AG04450 (cell line): ENCODE results near the gene TAF6. TPM values are rescaled to one million over a fixed set of nuclear protein-coding genes. Genes with fewer than 3 reads are reported as not detected.

Experiments used
- CTCF ChIA-PET: fragments of 300-600, 350-600 bp; formaldehyde crosslinking; extraction: SDS; loops from one replicate; lab custom pipeline; 2022; ENCODE audit warnings: antibody characterized with exemption, inconsistent platforms; lab: Charles Lee
- POLR2A ChIA-PET: fragments of 350-600 bp; formaldehyde crosslinking; extraction: SDS; loops from one replicate; lab custom pipeline; 2021; ENCODE audit warnings: antibody characterized with exemption, inconsistent platforms; lab: Yijun Ruan, JAX
- DNase-seq: peaks from one replicate; pipeline ENCODE4 v3.0.0-alpha.2; 2011; ENCODE audit warnings: low read depth, low spot score
- H3K27ac ChIP-seq: one replicate; pipeline ENCODE4 v1.5.1; 2012; ENCODE audit warnings: low read depth, low read length, control low read depth
- H3K27me3 ChIP-seq: one replicate; pipeline ENCODE4 v1.6.0; 2012; ENCODE audit warnings: low read length; ENCODE audit not compliant: control insufficient read depth, insufficient read depth
- H3K4me3 ChIP-seq: 2 replicates; pipeline ENCODE4 v1.5.1; 2011; ENCODE audit warnings: mild to moderate bottlenecking, low read depth, low read length, control low read depth
- H3K9me3 ChIP-seq: 2 replicates; pipeline ENCODE4 v1.5.1; 2012; ENCODE audit warnings: low read length; ENCODE audit not compliant: control insufficient read depth, insufficient read depth
- polyA plus RNA-seq: library from polyadenylated mRNA; depleted of rRNA; stranded (reverse); fragments of >200 nt; gene quantifications from 2 replicates; pipeline ENCODE4 v1.2.3, GENCODE V29; 2011
- TF ChIP-seq, protein P1 (sequence below): IDR thresholded peaks from 2 replicates; pipeline ENCODE4 v1.5.1; 2011; ENCODE audit warnings: low read depth, low read length, control low read depth, inconsistent platforms

Gene TAF6
- polyA plus RNA-seq, 1 experiment, result 28.2 TPM

- Histone ChIP-seq H3K27ac (no peak overlapping the region), H3K9me3 (no peaks in the 10 kb centered on the region), H3K4me3 (no peak overlapping the region), H3K27me3 (peaks cover 3% of the 10 kb centered on the region)
- no peak for DNase-seq
- ChIA-PET POLR2A (no interaction called here), CTCF (interaction anchor here (2.0 to 2.3 kb wide), 2 partner anchors 9 to 11 kb away, joined by 7 to 30 read pairs; no protein-coding TSS in a partner anchor)
- TF ChIP-seq, protein P1, sequence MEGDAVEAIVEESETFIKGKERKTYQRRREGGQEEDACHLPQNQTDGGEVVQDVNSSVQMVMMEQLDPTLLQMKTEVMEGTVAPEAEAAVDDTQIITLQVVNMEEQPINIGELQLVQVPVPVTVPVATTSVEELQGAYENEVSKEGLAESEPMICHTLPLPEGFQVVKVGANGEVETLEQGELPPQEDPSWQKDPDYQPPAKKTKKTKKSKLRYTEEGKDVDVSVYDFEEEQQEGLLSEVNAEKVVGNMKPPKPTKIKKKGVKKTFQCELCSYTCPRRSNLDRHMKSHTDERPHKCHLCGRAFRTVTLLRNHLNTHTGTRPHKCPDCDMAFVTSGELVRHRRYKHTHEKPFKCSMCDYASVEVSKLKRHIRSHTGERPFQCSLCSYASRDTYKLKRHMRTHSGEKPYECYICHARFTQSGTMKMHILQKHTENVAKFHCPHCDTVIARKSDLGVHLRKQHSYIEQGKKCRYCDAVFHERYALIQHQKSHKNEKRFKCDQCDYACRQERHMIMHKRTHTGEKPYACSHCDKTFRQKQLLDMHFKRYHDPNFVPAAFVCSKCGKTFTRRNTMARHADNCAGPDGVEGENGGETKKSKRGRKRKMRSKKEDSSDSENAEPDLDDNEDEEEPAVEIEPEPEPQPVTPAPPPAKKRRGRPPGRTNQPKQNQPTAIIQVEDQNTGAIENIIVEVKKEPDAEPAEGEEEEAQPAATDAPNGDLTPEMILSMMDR, result no peak
These were observed 23.3 kb upstream of the TAF6 start for GRCh38 chr7:100142461-100142860.

DNA sequence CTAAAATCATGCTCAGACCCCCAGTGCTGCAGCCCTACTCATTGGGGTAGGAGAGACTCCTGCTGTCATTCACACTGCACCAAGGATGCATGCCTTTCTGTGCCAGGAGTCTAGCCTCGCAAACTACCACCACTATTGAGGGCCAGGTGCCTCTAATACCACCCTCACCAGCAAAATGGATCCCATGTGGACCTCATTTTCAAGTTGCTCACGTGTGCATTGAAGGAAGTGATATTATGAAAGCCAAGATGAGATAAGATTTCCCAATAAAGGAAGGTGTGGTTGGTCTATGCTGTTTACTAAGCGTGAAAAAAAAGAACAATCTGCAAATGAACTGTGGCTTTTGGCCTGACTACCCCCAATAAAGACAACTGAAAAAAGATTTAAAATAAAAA lies 22.4 kb upstream of the TAF6 start:
- H3K27me3 ChIP-seq, result peaks cover 3% of the 10 kb centered on the region
- DNase-seq, result no peak
- H3K9me3 ChIP-seq, result no peaks in the 10 kb centered on the region
- TF ChIP-seq, protein P1, result no peak
- CTCF ChIA-PET, result interaction anchor here (2.0 to 2.3 kb wide), 2 partner anchors 8 to 10 kb away, joined by 7 to 30 read pairs; no protein-coding TSS in a partner anchor
- POLR2A ChIA-PET, result no interaction called here
- H3K27ac ChIP-seq, result no peak overlapping the region
- H3K4me3 ChIP-seq, result no peak overlapping the region

GRCh38 chr7:100137851-100138760 lies 18.9 kb upstream of the TAF6 start:
- ChIA-PET CTCF (interaction anchor here (1.3 to 1.4 kb wide), 2 partner anchors 52 to 80 kb away, joined by 3 to 6 read pairs; no protein-coding TSS in a partner anchor), POLR2A (no interaction called here)
- H3K27me3 ChIP-seq, result peaks cover 3% of the 10 kb centered on the region
- no peaks in the 10 kb centered on the region for H3K9me3 ChIP-seq
- no peak overlapping the region for H3K4me3 ChIP-seq
- no peak for DNase-seq
- TF ChIP-seq, protein P1, result no peak
- no peak overlapping the region for H3K27ac ChIP-seq

DNA sequence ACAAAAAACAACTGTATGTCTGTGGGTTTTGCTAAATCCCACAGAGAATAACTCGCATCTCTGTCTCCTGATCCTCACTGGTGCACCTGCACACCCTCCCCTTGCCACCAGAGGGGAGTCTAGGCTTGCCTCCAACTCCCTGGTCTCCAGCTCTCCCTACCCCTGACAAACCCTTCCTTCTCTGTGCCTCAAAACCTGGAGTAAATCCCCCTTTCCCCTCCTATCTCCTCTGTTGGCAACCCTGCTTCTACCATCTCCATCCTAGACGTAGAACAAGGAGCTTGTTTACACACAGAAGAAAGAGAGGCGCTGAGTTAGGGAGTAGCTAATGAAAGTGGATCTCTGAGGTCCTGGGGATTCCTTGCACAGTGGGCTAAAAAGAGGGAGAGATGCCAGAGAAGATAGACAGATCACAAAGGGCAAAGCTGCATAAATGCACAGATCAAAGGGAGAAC lies 13.6 kb upstream of the TAF6 start:
- no peaks in the 10 kb centered on the region for H3K9me3 ChIP-seq
- ChIA-PET POLR2A (no interaction called here), CTCF (interaction anchor here (0.6 to 5.4 kb wide), 31 partner anchors 9 to 317 kb away, joined by 3 to 65 read pairs (median 5); partner anchors contain the start of genes AP4M1, GAL3ST4, LAMTOR4 and PVRIG)
- no peak for DNase-seq
- no peaks in the 10 kb centered on the region for H3K27me3 ChIP-seq
- TF ChIP-seq, protein P1, result peak; percentile 98
- H3K27ac ChIP-seq, result no peak overlapping the region
- no peak overlapping the region for H3K4me3 ChIP-seq

GRCh38 chr7:100132126-100132525 lies 13.0 kb upstream of the TAF6 start:
- CTCF ChIA-PET, result interaction anchor here (0.9 to 5.4 kb wide), 20 partner anchors 9 to 275 kb away, joined by 3 to 65 read pairs (median 8); partner anchors contain the start of genes GAL3ST4, GPC2, LAMTOR4 and PVRIG
- no peak for DNase-seq
- no peaks in the 10 kb centered on the region for H3K27me3 ChIP-seq
- no peak overlapping the region for H3K4me3 ChIP-seq
- TF ChIP-seq, protein P1, result no peak
- no peak overlapping the region for H3K27ac ChIP-seq
- POLR2A ChIA-PET, result no interaction called here
- no peaks in the 10 kb centered on the region for H3K9me3 ChIP-seq
